Astrocyte of the cerebellum (primary cell): ENCODE data around the gene GNAT2.

Source experiments
- DNase-seq: peaks from one replicate; pipeline ENCODE4 v3.0.0-alpha.2; 2011; ENCODE audit warnings: low read depth
- H3K4me3 ChIP-seq: 2 replicates; pipeline ENCODE4 v1.5.1; 2011; ENCODE audit warnings: mild to moderate bottlenecking, low read depth, low read length, moderate library complexity
- in situ Hi-C: cut with HindIII; loops from 2 replicates; pipeline ENCODE4 v1.10.0; 2017; ENCODE audit warnings: low sequenced_read_pairs
- TF ChIP-seq, protein P1 (sequence below): IDR thresholded peaks from 2 replicates; pipeline ENCODE4 v1.5.1; 2012; ENCODE audit warnings: low read length, low read depth, moderate library complexity, mild to moderate bottlenecking; ENCODE audit errors: missing control alignments

GNAT2 gene

DNA sequence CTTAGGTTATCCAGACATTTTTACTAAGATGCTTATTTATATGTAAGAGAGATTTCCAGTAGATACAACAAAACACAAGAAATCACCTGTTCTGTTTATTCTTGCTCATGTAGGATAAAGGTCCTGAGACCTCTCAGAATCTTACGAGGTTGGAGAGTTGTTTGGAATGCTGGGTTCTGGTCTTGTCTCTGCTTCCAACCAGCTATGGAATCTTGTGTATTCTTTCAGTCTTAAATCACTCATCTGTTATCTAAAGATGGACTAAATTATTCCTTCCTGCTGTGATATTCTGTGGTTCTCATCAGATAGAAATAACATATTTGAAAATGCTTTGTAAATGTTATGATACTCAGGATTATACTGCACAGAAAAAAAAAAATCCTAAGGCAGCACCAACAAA is 21.3 kb downstream of the GNAT2 start:
- TF ChIP-seq, protein P1, sequence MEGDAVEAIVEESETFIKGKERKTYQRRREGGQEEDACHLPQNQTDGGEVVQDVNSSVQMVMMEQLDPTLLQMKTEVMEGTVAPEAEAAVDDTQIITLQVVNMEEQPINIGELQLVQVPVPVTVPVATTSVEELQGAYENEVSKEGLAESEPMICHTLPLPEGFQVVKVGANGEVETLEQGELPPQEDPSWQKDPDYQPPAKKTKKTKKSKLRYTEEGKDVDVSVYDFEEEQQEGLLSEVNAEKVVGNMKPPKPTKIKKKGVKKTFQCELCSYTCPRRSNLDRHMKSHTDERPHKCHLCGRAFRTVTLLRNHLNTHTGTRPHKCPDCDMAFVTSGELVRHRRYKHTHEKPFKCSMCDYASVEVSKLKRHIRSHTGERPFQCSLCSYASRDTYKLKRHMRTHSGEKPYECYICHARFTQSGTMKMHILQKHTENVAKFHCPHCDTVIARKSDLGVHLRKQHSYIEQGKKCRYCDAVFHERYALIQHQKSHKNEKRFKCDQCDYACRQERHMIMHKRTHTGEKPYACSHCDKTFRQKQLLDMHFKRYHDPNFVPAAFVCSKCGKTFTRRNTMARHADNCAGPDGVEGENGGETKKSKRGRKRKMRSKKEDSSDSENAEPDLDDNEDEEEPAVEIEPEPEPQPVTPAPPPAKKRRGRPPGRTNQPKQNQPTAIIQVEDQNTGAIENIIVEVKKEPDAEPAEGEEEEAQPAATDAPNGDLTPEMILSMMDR, result no peak
- H3K4me3 ChIP-seq, result no peak overlapping the region
- in situ Hi-C loops, result no loop called here
- no peak for DNase-seq

GRCh38 chr1:109595531-109595930 is 23.9 kb downstream of the GNAT2 start:
- no peak overlapping the region for H3K4me3 ChIP-seq
- DNase-seq, result no peak
- in situ Hi-C loops, result no loop called here
- TF ChIP-seq, protein P1, result no peak

GRCh38 chr1:109592916-109593315 is 26.5 kb downstream of the GNAT2 start:
- H3K4me3 ChIP-seq, result no peak overlapping the region
- no peak for DNase-seq
- TF ChIP-seq, protein P1, result no peak
- in situ Hi-C loops, result no loop called here

- no peak overlapping the region for H3K4me3 ChIP-seq
- TF ChIP-seq, protein P1, result no peak
- DNase-seq, result no peak
- in situ Hi-C loops, result no loop called here
These were observed 29.7 kb downstream of the GNAT2 start for GRCh38 chr1:109589679-109590078.

GRCh38 chr1:109589177-109589576 is 30.2 kb downstream of the GNAT2 start:
- in situ Hi-C loops, result no loop called here
- TF ChIP-seq, protein P1, result no peak
- H3K4me3 ChIP-seq, result no peak overlapping the region
- DNase-seq, result no peak

GRCh38 chr1:109586055-109586454 is 33.4 kb downstream of the GNAT2 start:
- in situ Hi-C loops, result no loop called here
- DNase-seq, result no peak
- TF ChIP-seq, protein P1, result no peak
- no peak overlapping the region for H3K4me3 ChIP-seq

DNA sequence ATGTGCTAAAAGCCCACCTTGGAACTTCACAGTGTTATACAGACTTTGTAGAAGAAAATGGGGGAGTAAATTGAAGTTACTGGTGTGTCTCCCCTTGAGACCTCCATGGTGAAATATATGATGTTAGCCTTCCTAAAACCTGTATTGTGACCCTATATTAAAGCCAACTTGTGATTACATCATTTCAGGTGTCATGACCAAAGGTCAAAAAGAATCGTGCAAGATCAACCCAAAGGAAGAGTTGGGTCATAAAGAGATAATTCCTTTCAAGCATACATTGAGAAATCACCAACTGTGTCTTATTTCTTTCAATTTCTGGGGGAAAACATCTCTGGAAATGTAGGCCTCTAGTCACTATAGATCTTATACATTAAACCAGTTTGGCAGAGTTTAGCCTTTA is 34.6 kb downstream of the GNAT2 start:
- TF ChIP-seq, protein P1, result no peak
- in situ Hi-C loops, result no loop called here
- DNase-seq, result no peak
- H3K4me3 ChIP-seq, result no peak overlapping the region
